GM12864 (cell line): ENCODE data around the gene ACER3.

ENCODE experiments used
- DNase-seq: peaks from one replicate; pipeline ENCODE4 v3.0.0-alpha.2; 2011; ENCODE audit warnings: low read depth
- H3K4me3 ChIP-seq: 2 replicates; pipeline ENCODE4 v1.5.1; 2011; ENCODE audit warnings: mild to moderate bottlenecking, low read depth, low read length, control low read depth
- TF ChIP-seq, protein P1 (sequence below): IDR thresholded peaks from 2 replicates; pipeline ENCODE4 v1.5.1; 2011; ENCODE audit warnings: low read depth, mild to moderate bottlenecking, moderate library complexity, low read length, control low read depth, inconsistent platforms; ENCODE audit errors: missing control alignments

The ACER3 gene

GRCh38 chr11:76978239-76978638 is 117.5 kb downstream of the ACER3 start:
- TF ChIP-seq, protein P1, sequence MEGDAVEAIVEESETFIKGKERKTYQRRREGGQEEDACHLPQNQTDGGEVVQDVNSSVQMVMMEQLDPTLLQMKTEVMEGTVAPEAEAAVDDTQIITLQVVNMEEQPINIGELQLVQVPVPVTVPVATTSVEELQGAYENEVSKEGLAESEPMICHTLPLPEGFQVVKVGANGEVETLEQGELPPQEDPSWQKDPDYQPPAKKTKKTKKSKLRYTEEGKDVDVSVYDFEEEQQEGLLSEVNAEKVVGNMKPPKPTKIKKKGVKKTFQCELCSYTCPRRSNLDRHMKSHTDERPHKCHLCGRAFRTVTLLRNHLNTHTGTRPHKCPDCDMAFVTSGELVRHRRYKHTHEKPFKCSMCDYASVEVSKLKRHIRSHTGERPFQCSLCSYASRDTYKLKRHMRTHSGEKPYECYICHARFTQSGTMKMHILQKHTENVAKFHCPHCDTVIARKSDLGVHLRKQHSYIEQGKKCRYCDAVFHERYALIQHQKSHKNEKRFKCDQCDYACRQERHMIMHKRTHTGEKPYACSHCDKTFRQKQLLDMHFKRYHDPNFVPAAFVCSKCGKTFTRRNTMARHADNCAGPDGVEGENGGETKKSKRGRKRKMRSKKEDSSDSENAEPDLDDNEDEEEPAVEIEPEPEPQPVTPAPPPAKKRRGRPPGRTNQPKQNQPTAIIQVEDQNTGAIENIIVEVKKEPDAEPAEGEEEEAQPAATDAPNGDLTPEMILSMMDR: no peak
- no peak overlapping the region for H3K4me3 ChIP-seq

DNA sequence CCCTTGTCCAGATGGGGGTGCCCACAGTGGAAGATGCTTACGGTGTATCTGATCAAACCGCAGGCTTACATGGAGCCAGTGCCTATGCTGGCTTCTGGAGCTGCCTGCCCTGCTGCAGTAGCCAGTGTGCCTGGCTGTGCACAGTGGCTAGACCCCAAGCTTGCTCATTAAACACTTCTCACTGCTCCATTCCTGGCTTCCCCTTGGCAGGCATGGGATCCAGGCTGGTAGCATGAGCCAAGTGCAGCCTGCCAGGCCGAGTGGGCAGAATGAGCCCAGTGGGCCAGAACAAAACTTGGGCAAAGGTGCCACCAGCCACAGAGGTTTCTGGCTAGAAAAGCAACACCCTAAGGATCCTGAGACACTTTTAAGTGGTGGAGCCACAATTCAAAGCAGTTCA is 118.1 kb downstream of the ACER3 start:
- TF ChIP-seq, protein P1: no peak
- H3K4me3 ChIP-seq: no peak overlapping the region
- DNase-seq: no peak

More at GRCh38 chr11:76978239-76978638, 117.5 kb downstream of the ACER3 start:
- no peak for DNase-seq

DNA sequence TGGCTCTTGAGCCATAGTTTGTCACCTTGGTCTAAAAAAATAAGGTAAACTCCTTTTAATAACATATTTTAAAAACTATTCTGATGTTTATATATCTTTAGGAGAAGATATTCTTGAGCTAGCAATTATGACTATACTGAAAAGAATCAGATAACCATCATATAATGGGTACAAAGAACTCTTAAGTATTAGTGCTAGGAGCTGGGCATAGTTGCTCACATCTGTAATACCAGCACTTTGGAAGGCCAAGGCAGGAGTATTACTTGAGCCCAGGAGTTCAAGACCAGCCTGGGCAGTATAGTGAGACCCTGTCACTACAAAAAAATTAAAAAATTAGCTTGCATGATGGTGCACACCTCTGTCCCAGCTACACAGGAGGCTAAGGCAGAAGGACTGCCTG is 119.5 kb downstream of the ACER3 start:
- H3K4me3 ChIP-seq: no peak overlapping the region
- no peak for DNase-seq
- TF ChIP-seq, protein P1: no peak

GRCh38 chr11:76984743-76985142 is 124.0 kb downstream of the ACER3 start:
- TF ChIP-seq, protein P1: no peak
- no peak for DNase-seq
- H3K4me3 ChIP-seq: no peak overlapping the region

- TF ChIP-seq, protein P1: no peak
- no peak for DNase-seq
- H3K4me3 ChIP-seq: no peak overlapping the region
Measured at GRCh38 chr11:76987203-76987602, 126.5 kb downstream of the ACER3 start.

DNA sequence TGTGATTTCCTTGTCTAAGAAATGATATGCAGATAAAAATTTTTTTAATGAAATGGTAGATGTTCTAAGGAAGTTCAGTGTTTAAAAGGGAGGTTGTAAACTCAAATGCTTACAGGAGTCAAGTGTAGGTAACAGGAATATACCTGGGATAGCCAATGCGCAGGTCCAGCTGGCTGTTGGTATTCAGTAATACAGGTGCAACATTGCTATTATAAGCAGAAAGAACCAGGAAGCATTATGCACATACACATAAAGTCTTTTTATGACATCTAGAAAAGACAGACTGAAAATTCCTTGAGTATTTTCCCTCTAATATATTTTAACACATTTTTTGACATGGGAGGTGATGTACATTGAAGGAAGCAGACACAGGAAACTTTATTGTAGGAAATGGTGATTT is 129.9 kb downstream of the ACER3 start:
- TF ChIP-seq, protein P1: no peak
- no peak for DNase-seq
- H3K4me3 ChIP-seq: no peak overlapping the region

GRCh38 chr11:76995081-76995576 is 134.4 kb downstream of the ACER3 start:
- H3K4me3 ChIP-seq: no peak overlapping the region
- TF ChIP-seq, protein P1: no peak
- no peak for DNase-seq
